Islet precursor cell (in vitro differentiated cells): ENCODE data around the gene C2orf72.
"Not testable (repeated sequence)": the region's sequence is repeated elsewhere in the genome, so short reads cannot be mapped to it uniquely, and the experiment has no call there.

Source experiments
- DNase-seq: peaks from one replicate; pipeline ENCODE4 v3.0.0-alpha.2; 2018

C2orf72 gene

GRCh38 chr2:231037202-231037730 is at the start of gene C2orf72:
C2orf72 (plus strand) TSS chr2:231037523; CDS start chr2:231037566, 43 bp downstream.
- DNase-seq, result no peak

DNA sequence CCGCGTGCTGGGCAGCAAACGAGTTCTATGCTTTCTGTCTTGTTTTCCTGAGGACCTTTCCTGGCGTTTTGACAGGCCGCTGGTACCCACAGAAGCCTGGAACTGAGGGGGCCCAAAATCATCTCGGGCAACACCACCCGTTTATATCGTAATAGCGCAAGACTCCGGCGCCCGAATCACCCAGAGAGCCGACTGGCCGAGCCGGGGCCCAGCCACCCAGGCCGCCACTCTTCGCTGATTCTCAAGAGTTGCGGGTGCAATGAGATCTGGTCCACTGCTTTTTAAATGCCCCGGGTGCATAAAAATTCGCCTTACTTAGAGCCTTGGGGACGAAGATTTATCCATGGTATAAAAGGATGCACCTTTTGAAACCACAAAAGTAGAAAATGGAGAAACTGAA is 47.6 kb upstream of the C2orf72 start:
- DNase-seq, result no peak

DNA sequence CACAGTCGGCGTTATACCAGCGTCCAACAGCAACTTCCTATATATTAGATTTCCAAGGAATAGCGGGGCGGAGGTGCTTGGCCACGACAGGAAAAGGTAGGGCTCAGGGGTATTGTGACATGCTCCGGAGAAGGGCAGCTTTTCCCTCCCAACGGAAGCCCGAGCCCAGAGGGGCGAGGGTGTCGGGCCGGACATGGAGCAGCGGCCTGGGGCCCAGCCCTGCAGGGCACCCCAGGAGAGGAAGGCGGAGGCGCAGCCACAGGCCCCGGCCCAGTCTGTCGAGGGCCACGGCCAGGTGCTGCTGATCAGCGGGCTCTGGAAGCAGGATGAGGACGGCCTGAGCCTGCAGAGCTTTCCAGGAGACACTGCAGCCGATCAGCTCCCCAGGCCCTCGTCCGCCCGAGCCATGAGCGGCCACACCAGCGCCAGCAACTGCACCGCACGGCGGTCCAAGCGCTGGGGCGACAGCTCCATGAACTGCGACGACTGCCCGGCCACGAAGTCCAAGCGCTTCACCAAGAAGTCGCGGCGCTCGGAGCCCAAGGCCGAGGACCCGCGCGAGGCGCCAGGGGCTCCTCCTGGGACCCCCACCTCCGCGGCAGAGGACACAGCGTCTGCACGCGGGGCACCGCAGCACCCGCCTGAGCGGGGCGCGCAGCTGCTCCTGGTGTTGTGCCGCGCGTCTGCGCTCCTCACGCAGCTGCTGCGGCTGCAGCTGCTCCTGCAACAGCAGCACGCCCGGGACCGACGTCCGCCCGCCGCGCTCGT is 47.0 kb upstream of the C2orf72 start:
- no peak for DNase-seq

DNA sequence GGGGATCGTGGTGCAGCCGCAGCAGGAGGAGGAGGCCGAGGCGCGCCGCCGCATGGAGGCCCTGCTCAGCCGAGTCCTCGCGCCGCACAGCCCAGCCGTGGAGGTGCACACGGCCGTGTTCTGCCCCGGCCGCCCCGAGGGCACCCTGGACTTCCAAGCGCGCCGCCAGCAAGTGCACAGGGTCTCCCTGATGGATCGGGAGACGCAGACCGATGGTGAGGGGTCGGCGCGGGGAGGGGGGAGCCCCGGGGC is 46.5 kb upstream of the C2orf72 start:
- DNase-seq, result no peak

GRCh38 chr2:230991598-230991997 is 45.7 kb upstream of the C2orf72 start:
- no peak for DNase-seq

GRCh38 chr2:230995821-230996220 is 41.5 kb upstream of the C2orf72 start, which contains the start of gene SPATA3:
SPATA3 (plus strand) TSS chr2:230996121; CDS start chr2:230996234, 113 bp downstream.
- DNase-seq, result no peak

- DNase-seq, result no peak
Observed at GRCh38 chr2:230996661-230997060, 40.7 kb upstream of the C2orf72 start.

- DNase-seq, result no peak
Observed at GRCh38 chr2:230998882-230999281, 38.4 kb upstream of the C2orf72 start.

DNA sequence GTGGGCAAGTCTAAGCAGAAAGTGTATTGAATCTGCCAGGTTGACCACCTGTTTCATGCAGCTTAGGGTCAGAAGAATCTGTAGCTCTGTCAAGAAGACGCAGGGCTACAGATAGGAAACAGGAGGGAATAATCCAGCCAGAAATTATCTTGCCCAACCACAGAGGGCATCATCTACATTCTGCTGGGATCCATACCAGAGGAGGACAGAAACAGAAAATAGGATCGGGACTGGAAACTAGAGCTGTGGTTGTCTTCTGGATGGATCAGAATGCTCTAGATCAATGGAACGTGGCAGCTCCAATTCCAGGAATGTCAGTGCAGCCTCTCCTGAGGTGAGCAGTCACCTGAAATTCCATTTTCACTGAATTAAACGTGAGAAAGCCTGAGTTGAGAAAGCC is 37.8 kb upstream of the C2orf72 start:
- DNase-seq, result no peak

DNA sequence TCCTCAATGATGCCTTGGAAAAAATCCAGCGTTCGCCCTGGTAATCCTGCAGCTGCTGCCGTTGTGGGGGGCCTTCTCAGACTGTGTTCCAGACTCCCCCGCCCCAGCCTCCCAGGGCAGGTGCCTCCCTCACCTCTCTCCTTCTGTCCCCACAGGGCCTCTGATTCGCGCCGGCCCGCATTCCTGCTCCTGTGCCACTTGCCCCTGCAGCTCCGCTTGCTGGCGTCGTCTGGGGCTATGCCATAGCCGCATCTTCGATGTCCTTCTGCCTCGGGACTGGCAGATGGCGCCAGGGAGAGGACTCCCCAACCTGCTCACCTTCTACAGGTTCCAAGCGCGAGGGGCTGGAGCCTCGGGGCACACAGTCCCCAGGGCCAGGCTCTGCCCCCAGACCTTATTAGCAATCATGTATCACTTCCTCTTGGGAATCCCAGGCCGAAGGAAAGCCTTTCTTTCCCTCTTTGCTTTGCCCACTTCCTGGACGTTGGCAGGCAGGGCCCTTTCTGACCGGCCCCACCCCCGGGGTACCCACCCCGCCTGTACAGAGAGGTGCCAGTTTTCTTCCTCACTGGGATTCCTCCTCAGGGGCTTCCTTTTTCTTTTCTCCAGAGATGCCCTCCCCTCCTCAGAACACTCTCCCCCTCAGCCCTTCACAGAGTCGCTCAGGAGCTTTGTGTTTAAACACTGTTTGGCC is 37.0 kb upstream of the C2orf72 start:
- DNase-seq, result no peak

GRCh38 chr2:231001036-231001435 is 36.3 kb upstream of the C2orf72 start:
- no peak for DNase-seq

- no peak for DNase-seq
Observed at GRCh38 chr2:231001921-231002320, 35.4 kb upstream of the C2orf72 start.

- no peak for DNase-seq
Observed at GRCh38 chr2:231002641-231003040, 34.7 kb upstream of the C2orf72 start.

- DNase-seq, result no peak
Observed at GRCh38 chr2:231003186-231003585, 34.1 kb upstream of the C2orf72 start.

DNA sequence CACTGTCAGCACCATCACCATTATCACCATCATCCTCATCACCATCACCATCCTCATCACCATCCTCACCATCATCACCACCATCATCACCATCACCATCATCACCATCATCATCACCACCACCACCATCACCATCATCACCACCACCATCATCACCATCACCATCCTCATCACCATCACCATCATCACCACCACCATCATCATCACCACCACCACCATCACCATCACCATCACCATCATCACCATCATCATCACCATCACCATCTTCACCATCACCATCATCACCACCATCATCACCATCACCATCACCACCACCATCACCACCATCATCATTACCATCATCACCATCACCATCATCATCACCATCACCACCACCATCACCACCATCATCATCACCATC is 32.4 kb upstream of the C2orf72 start:
- DNase-seq, result not testable (repeated sequence)

DNA sequence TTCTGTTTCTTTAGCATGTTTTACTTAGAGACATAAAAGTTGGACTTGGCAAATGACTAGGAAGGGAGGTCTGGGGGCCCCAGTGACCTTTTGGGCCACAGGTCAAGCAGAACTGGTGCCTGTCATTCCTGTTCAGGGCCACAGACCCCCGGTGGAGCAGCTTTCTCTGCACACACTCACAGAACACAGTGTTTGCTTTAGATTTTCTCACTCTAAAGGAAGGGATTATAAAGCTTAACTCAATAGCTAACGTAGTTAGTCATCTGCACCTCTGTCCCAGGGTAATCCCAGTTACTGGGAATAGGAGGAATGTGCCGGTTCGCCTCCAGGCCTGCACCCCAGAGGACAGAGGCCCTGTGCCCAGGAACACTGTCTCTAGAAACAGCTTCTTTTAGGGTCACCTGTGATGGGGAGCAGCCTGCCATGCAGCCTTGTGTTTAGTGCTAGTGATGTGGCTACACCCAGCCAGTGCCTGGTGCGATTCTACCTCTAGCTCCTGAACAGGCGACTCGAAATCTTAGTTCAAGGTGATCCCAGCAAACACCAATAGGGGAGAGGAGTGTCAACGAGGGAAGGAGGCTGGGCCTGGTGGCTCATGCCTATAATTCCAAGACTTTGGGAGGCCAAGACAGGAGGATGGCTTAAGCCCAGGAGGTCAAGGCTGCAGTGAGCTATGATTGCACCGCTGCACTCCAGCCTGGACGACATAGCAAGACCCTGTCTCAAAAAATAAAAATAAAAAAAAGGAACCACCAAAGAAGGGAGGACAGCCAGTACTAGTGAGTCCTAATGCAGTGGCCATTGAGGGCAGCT is 29.8 kb upstream of the C2orf72 start:
- no peak for DNase-seq

DNA sequence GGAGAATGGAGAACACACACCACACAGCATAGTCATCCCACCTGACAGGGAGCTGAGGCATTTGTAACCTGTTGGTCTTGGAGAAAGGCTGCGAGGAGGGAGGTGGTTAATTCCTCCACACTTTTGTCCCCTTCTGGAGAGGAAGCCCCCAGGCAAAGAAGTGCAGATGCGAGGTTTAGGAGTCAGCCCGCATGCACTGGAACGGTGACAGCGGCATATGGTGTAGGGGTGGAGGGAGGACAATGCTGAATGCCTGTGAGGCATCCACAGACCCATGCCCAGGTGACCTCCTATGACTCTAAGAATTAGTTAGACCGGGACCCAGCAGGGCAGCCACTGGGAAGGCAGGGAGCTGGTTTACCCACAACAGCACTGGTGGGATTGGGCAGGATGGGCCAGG is 29.2 kb upstream of the C2orf72 start:
- DNase-seq, result no peak

GRCh38 chr2:231009236-231009919 is 27.9 kb upstream of the C2orf72 start:
- no peak for DNase-seq

GRCh38 chr2:231010201-231010730 is 27.1 kb upstream of the C2orf72 start:
- no peak for DNase-seq

DNA sequence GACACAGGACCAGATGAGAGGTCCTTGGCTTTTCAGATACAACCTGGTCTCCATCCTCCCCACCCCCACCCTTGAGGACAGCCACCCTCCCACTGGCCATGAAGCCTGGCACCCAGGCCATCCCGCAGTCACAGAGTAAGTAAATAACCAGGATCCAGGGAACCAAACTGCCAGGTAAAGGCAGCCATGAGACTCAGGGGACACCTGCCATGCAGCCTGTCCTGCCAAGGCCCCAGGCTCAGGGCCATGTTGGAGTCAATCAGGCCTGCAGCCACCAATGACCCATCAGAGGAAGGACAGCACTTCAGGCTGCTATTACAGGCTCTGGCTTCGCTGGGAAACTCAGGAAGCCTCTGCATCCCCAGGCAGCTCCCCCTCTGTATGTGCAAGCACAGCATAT is 25.8 kb upstream of the C2orf72 start:
- DNase-seq, result no peak

DNA sequence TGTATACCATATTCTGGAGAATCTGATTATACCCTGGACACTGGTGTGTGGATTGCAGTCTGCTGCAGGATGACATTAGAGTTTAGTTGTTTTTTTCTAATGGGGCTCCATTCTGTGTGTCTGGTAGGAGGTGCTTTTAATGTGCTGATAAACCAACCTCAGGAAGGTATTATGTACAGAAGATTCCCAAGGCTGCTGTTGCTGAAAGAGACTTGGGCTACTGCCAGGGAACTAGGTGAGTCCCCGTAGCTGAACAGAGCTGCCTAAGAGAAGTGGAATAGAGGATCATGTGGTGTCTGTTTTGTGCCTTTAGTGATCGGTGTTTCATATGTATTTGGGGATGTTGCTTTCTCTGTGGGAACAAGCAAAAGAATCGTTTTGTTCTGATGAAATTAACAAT is 24.9 kb upstream of the C2orf72 start:
- no peak for DNase-seq

- no peak for DNase-seq
Observed at GRCh38 chr2:231013820-231014219, 23.5 kb upstream of the C2orf72 start.

GRCh38 chr2:231015478-231015877 is 21.8 kb upstream of the C2orf72 start:
- no peak for DNase-seq
